IMR-90 (cell line): ENCODE measurements around the gene AFF2. TPM values are rescaled to one million over a fixed set of nuclear protein-coding genes. Genes with fewer than 3 reads are reported as not detected.

Source experiments
- ATAC-seq: fragments of 200-7000 bp; cut with Tn5 transposase; 2 replicates; pipeline ENCODE4 v1.9.1; 2020; ENCODE audit warnings: low read depth, mild to moderate bottlenecking, moderate library complexity
- BruUV-seq: library from RNA; stranded (reverse); fragments of 400-500 nt; replicated peaks from 2 replicates; lab custom pipeline; 2021; lab: Mats Ljungman, UMichigan
- CTCF ChIA-PET: fragments of 300-600 bp; formaldehyde crosslinking; extraction: SDS; loops from one replicate; lab custom pipeline; 2021; ENCODE audit warnings: antibody characterized with exemption; lab: Yijun Ruan, JAX
- POLR2A ChIA-PET: fragments of 300-600 bp; sonication (Branson Sonifier 250); formaldehyde crosslinking; loops from one replicate; lab custom pipeline; 2022; ENCODE audit warnings: antibody characterized with exemption; ENCODE audit not compliant: unreplicated experiment; lab: Charles Lee
- DNase-seq: peaks from one replicate; pipeline ENCODE4 v3.0.0; 2013
- H2AFZ ChIP-seq: replicated peaks from 2 replicates; pipeline ENCODE3; 2013; ENCODE audit warnings: low read length, mild to moderate bottlenecking; ENCODE audit not compliant: poor library complexity
- H2AK5ac ChIP-seq: 2 replicates; pipeline ENCODE4 v1.6.1; 2013; ENCODE audit warnings: low read depth, low read length, inconsistent platforms
- H2AK9ac ChIP-seq: replicated peaks from 2 replicates; pipeline ENCODE3; 2013; ENCODE audit warnings: mild to moderate bottlenecking, low read depth, low read length, moderate library complexity; ENCODE audit not compliant: poor library complexity
- H2BK120ac ChIP-seq: 2 replicates; pipeline ENCODE4 v1.6.1; 2013; ENCODE audit warnings: low read depth, low read length, inconsistent platforms
- H2BK15ac ChIP-seq: 3 replicates; pipeline ENCODE4 v1.6.1; 2013; ENCODE audit warnings: low read depth, low read length, inconsistent platforms
- H2BK20ac ChIP-seq: 2 replicates; pipeline ENCODE4 v1.6.1; 2013; ENCODE audit warnings: low read depth, mild to moderate bottlenecking, inconsistent platforms, low read length, moderate library complexity
- H2BK5ac ChIP-seq: 2 replicates; pipeline ENCODE4 v1.6.1; 2013; ENCODE audit warnings: mild to moderate bottlenecking, low read depth, low read length, inconsistent platforms; ENCODE audit not compliant: poor library complexity, severe bottlenecking
- H3K14ac ChIP-seq: replicated peaks from 2 replicates; pipeline ENCODE4 v1.6.1; 2013; ENCODE audit warnings: low read depth, low read length, inconsistent platforms
- H3K18ac ChIP-seq: 2 replicates; pipeline ENCODE4 v1.6.1; 2013; ENCODE audit warnings: low read depth, low read length, control low read depth
- H3K23ac ChIP-seq: 2 replicates; pipeline ENCODE4 v1.6.1; 2013; ENCODE audit warnings: low read depth, low read length, inconsistent platforms
- H3K27ac ChIP-seq: 2 replicates; pipeline ENCODE4 v1.5.1; 2013; ENCODE audit warnings: mild to moderate bottlenecking, control low read depth, low read length; ENCODE audit not compliant: insufficient read depth
- H3K27me3 ChIP-seq: 2 replicates; pipeline ENCODE4 v1.6.1; 2013; ENCODE audit warnings: low read length; ENCODE audit not compliant: control insufficient read depth, insufficient read depth
- H3K36me3 ChIP-seq: 2 replicates; pipeline ENCODE4 v1.6.1; 2013; ENCODE audit warnings: low read length, mixed read lengths; ENCODE audit not compliant: control insufficient read depth, insufficient read depth
- H3K4ac ChIP-seq: 2 replicates; pipeline ENCODE4 v1.6.1; 2013; ENCODE audit warnings: low read depth, low read length, inconsistent platforms
- H3K4me1 ChIP-seq: 2 replicates; pipeline ENCODE4 v1.6.1; 2013; ENCODE audit warnings: low read length, mixed read lengths; ENCODE audit not compliant: control insufficient read depth, insufficient read depth
- H3K4me2 ChIP-seq: 2 replicates; pipeline ENCODE4 v1.6.1; 2013; ENCODE audit warnings: low read depth, mild to moderate bottlenecking, control low read depth, low read length, moderate library complexity
- H3K4me3 ChIP-seq: 2 replicates; pipeline ENCODE4 v1.5.1; 2013; ENCODE audit warnings: low read depth, mild to moderate bottlenecking, control low read depth, low read length, moderate library complexity; ENCODE audit not compliant: insufficient read depth
- H3K56ac ChIP-seq: 2 replicates; pipeline ENCODE4 v1.6.1; 2013; ENCODE audit warnings: low read length, inconsistent platforms; ENCODE audit not compliant: insufficient read depth; ENCODE audit errors: extremely low read depth
- H3K79me1 ChIP-seq, 2 experiments: 2 replicates each; pipeline ENCODE4 v1.6.1; 2013; ENCODE audit warnings: low read length in 2 of 2, inconsistent platforms in 1 of 2, low read depth in 1 of 2
- H3K9ac ChIP-seq: 2 replicates; pipeline ENCODE4 v1.6.1; 2013; ENCODE audit warnings: low read depth, low read length, control low read depth
- H3K9me1 ChIP-seq: 2 replicates; pipeline ENCODE4 v1.6.1; 2013; ENCODE audit warnings: low read length, inconsistent platforms; ENCODE audit not compliant: insufficient read depth
- H3K9me3 ChIP-seq: 2 replicates; pipeline ENCODE4 v1.6.1; 2013; ENCODE audit warnings: low read length; ENCODE audit not compliant: control insufficient read depth, insufficient read depth
- H4K20me1 ChIP-seq: 2 replicates; pipeline ENCODE4 v1.6.1; 2013; ENCODE audit warnings: low read length, inconsistent platforms; ENCODE audit not compliant: insufficient read depth
- H4K5ac ChIP-seq: 2 replicates; pipeline ENCODE4 v1.6.1; 2013; ENCODE audit warnings: mild to moderate bottlenecking, low read depth, low read length, control low read depth
- H4K8ac ChIP-seq, 2 experiments: 2 replicates each; pipeline ENCODE4 v1.6.1; 2013; ENCODE audit warnings: low read depth in 2 of 2, low read length in 2 of 2, control low read depth in 1 of 2, inconsistent platforms in 1 of 2
- H4K91ac ChIP-seq: 2 replicates; pipeline ENCODE4 v1.6.1; 2013; ENCODE audit warnings: low read depth, low read length, inconsistent platforms; ENCODE audit not compliant: insufficient read depth
- CEBPB ChIP-seq: IDR thresholded peaks from 2 replicates; pipeline ENCODE4 v1.6.1; 2012; ENCODE audit warnings: low read depth, low read length, improper control_type of control experiment
- CHD1 ChIP-seq: IDR thresholded peaks from 2 replicates; pipeline ENCODE4 v1.6.1; 2012; ENCODE audit warnings: low read depth, low read length, improper control_type of control experiment
- ELK1 ChIP-seq: fragments of 150-350 bp; IDR thresholded peaks from 2 replicates; pipeline ENCODE4 v1.6.1; 2016; ENCODE audit warnings: low read depth, mild to moderate bottlenecking, low read length, moderate library complexity, borderline replicate concordance
- FOS ChIP-seq: fragments of 150-350 bp; IDR thresholded peaks from 2 replicates; pipeline ENCODE4 v1.6.1; 2016; ENCODE audit warnings: low read depth, low read length
- MAFK ChIP-seq: IDR thresholded peaks from 2 replicates; pipeline ENCODE4 v1.6.1; 2012; ENCODE audit warnings: low read depth, low read length, improper control_type of control experiment
- MAZ ChIP-seq: IDR thresholded peaks from 2 replicates; pipeline ENCODE4 v1.6.1; 2012; ENCODE audit warnings: low read depth, mild to moderate bottlenecking, low read length, improper control_type of control experiment, moderate library complexity, borderline replicate concordance
- MXI1 ChIP-seq: IDR thresholded peaks from 2 replicates; pipeline ENCODE4 v1.6.1; 2012; ENCODE audit warnings: low read depth, mild to moderate bottlenecking, low read length, moderate library complexity, borderline replicate concordance
- NFE2L2 ChIP-seq: fragments of 150-350 bp; IDR thresholded peaks from 2 replicates; pipeline ENCODE4 v1.6.1; 2016; ENCODE audit warnings: low read depth, mild to moderate bottlenecking, low read length
- POLR2A ChIP-seq: IDR thresholded peaks from 2 replicates; pipeline ENCODE4 v1.6.1; 2012; ENCODE audit warnings: mild to moderate bottlenecking, low read depth, low read length
- RAD21 ChIP-seq: IDR thresholded peaks from 2 replicates; pipeline ENCODE4 v1.6.1; 2012; ENCODE audit warnings: low read length, improper control_type of control experiment
- RCOR1 ChIP-seq: IDR thresholded peaks from 2 replicates; pipeline ENCODE4 v1.6.1; 2012; ENCODE audit warnings: mild to moderate bottlenecking, low read length, improper control_type of control experiment; ENCODE audit not compliant: insufficient replicate concordance
- RFX5 ChIP-seq: IDR thresholded peaks from 2 replicates; pipeline ENCODE4 v1.8.0; 2012; ENCODE audit warnings: low read depth, mild to moderate bottlenecking, low read length, moderate library complexity
- SMC3 ChIP-seq: fragments of 150-350 bp; IDR thresholded peaks from 2 replicates; pipeline ENCODE4 v1.6.1; 2016; ENCODE audit warnings: low read depth, mild to moderate bottlenecking, antibody characterized with exemption, low read length, moderate library complexity
- USF2 ChIP-seq: fragments of 150-350 bp; IDR thresholded peaks from 2 replicates; pipeline ENCODE4 v1.6.1; 2017; ENCODE audit warnings: mild to moderate bottlenecking, antibody characterized with exemption, low read length, low read depth
- WGBS, 2 experiments: methylation state at CpG; one replicate each; pipeline versions ENCODE4 v1.1.5 to v1.1.7; 2013; ENCODE audit warnings: missing lambda C conversion rate in 2 of 2; ENCODE audit not compliant: insufficient read length in 1 of 2; ENCODE audit errors: extremely low coverage in 2 of 2; 5-methylcytosine and 5-hydroxymethylcytosine counted together
- dilution Hi-C: fragments of 300-500 bp; cut with HindIII; formaldehyde crosslinking; loops from one replicate; pipeline ENCODE4 v1.14.3; 2018; ENCODE audit warnings: low sequenced_read_pairs; ENCODE audit not compliant: unreplicated experiment
- in situ Hi-C: fragments of 300-500 bp; cut with MboI; formaldehyde crosslinking; loops from 3 replicates; pipeline ENCODE4 v1.14.3; 2019; ENCODE audit warnings: low sequenced_read_pairs, inconsistent platforms, mixed read lengths
- intact Hi-C: fragments of 100-400 bp; cut with micrococcal nuclease; formaldehyde crosslinking; loops from 2 replicates; pipeline ENCODE4 v1.10.0; 2022
- polyA plus RNA-seq, 3 experiments: library from polyadenylated mRNA; depleted of rRNA; stranded (reverse); fragments of >200 nt; gene quantifications; 2 replicates each; pipeline ENCODE4 v1.2.3, GENCODE V29; 2012; ENCODE audit warnings: low replicate concordance in 1 of 3
- total RNA-seq: library from RNA; depleted of rRNA; stranded (reverse); fragments of >200 nt; gene quantifications from 2 replicates; pipeline ENCODE4 v1.2.3, GENCODE V29; 2012

The AFF2 gene
- total and polyA plus RNA-seq, 2 of the 4 experiments (the other 2 are of a cell fraction), result 0.15 to 0.72 TPM

- no peaks in the 10 kb centered on the region for H3K36me3 ChIP-seq
- no peak overlapping the region for H3K9ac ChIP-seq
- intact Hi-C loops (no loop called here), dilution Hi-C loops (no loop called here), in situ Hi-C loops (no loop called here)
- H4K8ac ChIP-seq, result no peak overlapping the region
- no peak for DNase-seq
- WGBS, 2 experiments, result 69% methylated on average over 2 of the region's 10 CpGs; no CpG with 5 or more reads in 1 of the 2 experiments
- no peak overlapping the region for H2AK9ac ChIP-seq
- no peak overlapping the region for H3K56ac ChIP-seq
- no peak overlapping the region for H3K4me3 ChIP-seq
- no peak overlapping the region for H2AFZ ChIP-seq
- no peak overlapping the region for H4K5ac ChIP-seq
- no peaks in the 10 kb centered on the region for H3K4me1 ChIP-seq
- no peak overlapping the region for H3K18ac ChIP-seq
- ATAC-seq, result no peak
- no peak overlapping the region for H2AK5ac ChIP-seq
- peaks cover 2% of the 10 kb centered on the region; the same call in 1 of the 2 replicates for H3K9me3 ChIP-seq
- no TSS peak for BruUV-seq
- no peaks in the 10 kb centered on the region for H4K20me1 ChIP-seq
- ChIA-PET CTCF (no interaction called here), POLR2A (interaction anchor here (0.6 kb wide), 1 partner anchor 14 kb away, joined by 12 read pairs; no protein-coding TSS in a partner anchor)
- no peak overlapping the region for H2BK20ac ChIP-seq
- H3K27me3 ChIP-seq, result no peaks in the 10 kb centered on the region
- H3K23ac ChIP-seq, result no peak overlapping the region
- H3K27ac ChIP-seq, result no peak overlapping the region
- H2BK15ac ChIP-seq, result no peak overlapping the region
- H3K79me1 ChIP-seq, result no peaks in the 10 kb centered on the region
- H3K9me1 ChIP-seq, result no peaks in the 10 kb centered on the region
- no peak overlapping the region for H4K91ac ChIP-seq
- no peak overlapping the region for H3K4me2 ChIP-seq
- H2BK120ac ChIP-seq, result no peak overlapping the region
- no peak overlapping the region for H3K14ac ChIP-seq
- no peak overlapping the region for H2BK5ac ChIP-seq
- H3K4ac ChIP-seq, result no peak overlapping the region
- TF ChIP-seq MAZ, result no peak
- no peak for TF ChIP-seq RAD21
- TF ChIP-seq POLR2A, result no peak
- no peak for TF ChIP-seq CHD1
- no peak for TF ChIP-seq RCOR1
- no peak for TF ChIP-seq MAFK
- TF ChIP-seq MXI1, result no peak
- no peak for TF ChIP-seq RFX5
- no peak for TF ChIP-seq SMC3
- no peak for TF ChIP-seq USF2
- no peak for TF ChIP-seq ELK1
- no peak for TF ChIP-seq NFE2L2
- no peak for TF ChIP-seq FOS
- no peak for TF ChIP-seq CEBPB
These were observed 40.5 kb downstream of the AFF2 start for GRCh38 chrX:148540671-148541583.
